Activated CD4-positive, alpha-beta T cell treated with anti-CD3 and anti-CD28 coated beads for 36 hours (primary cell): ENCODE measurements around the gene PPEF2. TPM values are rescaled to one million over a fixed set of nuclear protein-coding genes. Genes with fewer than 3 reads are reported as not detected.
"Not testable (repeated sequence)": the region's sequence is repeated elsewhere in the genome, so short reads cannot be mapped to it uniquely, and the experiment has no call there.

Experiments used
- ATAC-seq: fragments of 200-7000 bp; cut with Tn5 transposase; one replicate; pipeline ENCODE4 v1.10.0; 2021; ENCODE audit warnings: mild to moderate bottlenecking, moderate library complexity
- CTCF ChIA-PET: fragments of 350-600 bp; sonication (Branson Sonifier 250); formaldehyde crosslinking; loops from one replicate; lab custom pipeline; 2021; ENCODE audit warnings: antibody characterized with exemption; lab: Charles Lee
- POLR2A ChIA-PET: fragments of 350-600 bp; sonication (Branson Sonifier 250); formaldehyde crosslinking; loops from one replicate; lab custom pipeline; 2021; ENCODE audit warnings: antibody characterized with exemption, inconsistent platforms; lab: Charles Lee
- DNase-seq: peaks from one replicate; pipeline ENCODE4 v3.0.0-alpha.2; 2020
- H3K27ac Mint-ChIP-seq: one replicate; pipeline ENCODE4 v1.8.0; 2021; ENCODE audit warnings: mixed read lengths
- H3K27me3 Mint-ChIP-seq: one replicate; pipeline ENCODE4 v1.8.0; 2021; ENCODE audit warnings: mixed read lengths
- H3K36me3 Mint-ChIP-seq: one replicate; pipeline ENCODE4 v1.8.0; 2021; ENCODE audit warnings: low read depth, mixed read lengths
- H3K4me1 Mint-ChIP-seq: one replicate; pipeline ENCODE4 v1.8.0; 2021; ENCODE audit warnings: mixed read lengths
- H3K4me3 Mint-ChIP-seq: one replicate; pipeline ENCODE4 v1.8.0; 2021; ENCODE audit warnings: mild to moderate bottlenecking, moderate library complexity, mixed read lengths
- H3K9me3 Mint-ChIP-seq: one replicate; pipeline ENCODE4 v1.8.0; 2021; ENCODE audit warnings: low read depth, mixed read lengths
- intact Hi-C, 2 experiments: fragments of 100-400 bp; cut with DNase I in 1 of 2; cut with micrococcal nuclease in 1 of 2; formaldehyde crosslinking; loops; one replicate each; pipeline versions ENCODE4 v1.14.2 to v1.15.1; 2022 to 2024; cut with DNase I, micrococcal nuclease
- total RNA-seq, 2 experiments: library from RNA; stranded (reverse); gene quantifications; one replicate each; pipeline ENCODE4 v1.2.3, GENCODE V29; 2021

PPEF2 gene
- total RNA-seq, 2 experiments from 2014 or later: 0.09 to 0.14 TPM

GRCh38 chr4:75922588-75922987 is 20.3 kb upstream of the PPEF2 start:
- no peak overlapping the region for H3K4me3 Mint-ChIP-seq
- H3K36me3 Mint-ChIP-seq: peaks cover 37% of the 10 kb centered on the region
- no peaks in the 10 kb centered on the region for H3K9me3 Mint-ChIP-seq
- H3K4me1 Mint-ChIP-seq: no peaks in the 10 kb centered on the region
- H3K27ac Mint-ChIP-seq: no peak overlapping the region
- POLR2A ChIA-PET: no interaction called here
- CTCF ChIA-PET: interaction anchor here (0.8 kb wide), 1 partner anchor 26 kb away, joined by 3 read pairs; no protein-coding TSS in a partner anchor
- intact Hi-C loops: no loop called here
- no peak for ATAC-seq
- no peaks in the 10 kb centered on the region for H3K27me3 Mint-ChIP-seq
- DNase-seq: no peak

- Mint-ChIP-seq H3K36me3 (peaks cover 37% of the 10 kb centered on the region), H3K27ac (no peak overlapping the region), H3K27me3 (no peaks in the 10 kb centered on the region), H3K4me1 (no peaks in the 10 kb centered on the region), H3K4me3 (no peak overlapping the region), H3K9me3 (no peaks in the 10 kb centered on the region)
- POLR2A ChIA-PET: interaction anchor here (0.6 kb wide), 1 partner anchor 27 kb away, joined by 3 read pairs; no protein-coding TSS in a partner anchor
- no peak for ATAC-seq
- CTCF ChIA-PET: no interaction called here
- intact Hi-C loops: no loop called here
- DNase-seq: no peak
Observed at GRCh38 chr4:75921910-75922309, 19.7 kb upstream of the PPEF2 start.

- H3K27ac Mint-ChIP-seq: no peak overlapping the region
- H3K4me3 Mint-ChIP-seq: no peak overlapping the region
- no peaks in the 10 kb centered on the region for H3K9me3 Mint-ChIP-seq
- H3K27me3 Mint-ChIP-seq: no peaks in the 10 kb centered on the region
- ChIA-PET CTCF (interaction anchor here (0.6 to 1.0 kb wide), 2 partner anchors 16 to 118 kb away, joined by 3 read pairs; no protein-coding TSS in a partner anchor), POLR2A (no interaction called here)
- H3K36me3 Mint-ChIP-seq: peaks cover 34% of the 10 kb centered on the region
- no peaks in the 10 kb centered on the region for H3K4me1 Mint-ChIP-seq
- intact Hi-C loops: no loop called here
- DNase-seq (no peak), ATAC-seq (no peak)
Observed at GRCh38 chr4:75920327-75920726, 18.1 kb upstream of the PPEF2 start.

- ATAC-seq (no peak), DNase-seq (no peak)
- no peak overlapping the region for H3K27ac Mint-ChIP-seq
- ChIA-PET CTCF (interaction anchor here (0.6 to 1.0 kb wide), 2 partner anchors 16 to 119 kb away, joined by 3 read pairs; no protein-coding TSS in a partner anchor), POLR2A (no interaction called here)
- H3K9me3 Mint-ChIP-seq: no peaks in the 10 kb centered on the region
- no peaks in the 10 kb centered on the region for H3K27me3 Mint-ChIP-seq
- no peak overlapping the region for H3K4me3 Mint-ChIP-seq
- H3K36me3 Mint-ChIP-seq: peaks cover 30% of the 10 kb centered on the region
- no peaks in the 10 kb centered on the region for H3K4me1 Mint-ChIP-seq
- intact Hi-C loops: loop anchor here in 1 of 2 experiments (5.0 kb wide), 1 partner anchor 147 kb away; no protein-coding TSS in a partner anchor
Observed at GRCh38 chr4:75919920-75920319, 17.7 kb upstream of the PPEF2 start.

- peaks cover 30% of the 10 kb centered on the region for H3K36me3 Mint-ChIP-seq
- peak; percentile 83 for ATAC-seq
- no peaks in the 10 kb centered on the region for H3K9me3 Mint-ChIP-seq
- peak; percentile 37 for DNase-seq
- H3K27ac Mint-ChIP-seq: no peak overlapping the region
- H3K27me3 Mint-ChIP-seq: no peaks in the 10 kb centered on the region
- H3K4me3 Mint-ChIP-seq: no peak overlapping the region
- CTCF ChIA-PET: interaction anchor here (0.6 to 1.7 kb wide), 13 partner anchors 9 to 192 kb away, joined by 3 to 10 read pairs (median 3); partner anchors contain the start of gene USO1
- no peaks in the 10 kb centered on the region for H3K4me1 Mint-ChIP-seq
- POLR2A ChIA-PET: no interaction called here
- intact Hi-C loops: loop anchor here (1.0 to 5.0 kb wide), 2 partner anchors 151 kb away; no protein-coding TSS in a partner anchor
Observed at GRCh38 chr4:75916091-75916661, 13.9 kb upstream of the PPEF2 start.

GRCh38 chr4:75912968-75913367 is 10.7 kb upstream of the PPEF2 start:
- CTCF ChIA-PET: interaction anchor here (0.7 to 1.0 kb wide), 2 partner anchors 17 to 65 kb away, joined by 4 read pairs; no protein-coding TSS in a partner anchor
- intact Hi-C loops: no loop called here
- H3K36me3 Mint-ChIP-seq: peaks cover 25% of the 10 kb centered on the region

GRCh38 chr4:75910831-75911230 is 8.6 kb upstream of the PPEF2 start:
- ATAC-seq, intact Hi-C loops, H3K27me3 Mint-ChIP-seq, H3K27ac Mint-ChIP-seq, DNase-seq, H3K9me3 Mint-ChIP-seq, H3K4me3 Mint-ChIP-seq, H3K4me1 Mint-ChIP-seq, POLR2A ChIA-PET: not testable (repeated sequence)
- CTCF ChIA-PET: interaction anchor here (2.9 kb wide), 1 partner anchor 15 kb away, joined by 20 read pairs; no protein-coding TSS in a partner anchor
- peaks cover 22% of the 10 kb centered on the region for H3K36me3 Mint-ChIP-seq

More at GRCh38 chr4:75912968-75913367, 10.7 kb upstream of the PPEF2 start:
- H3K4me3 Mint-ChIP-seq: no peak overlapping the region
- DNase-seq (no peak), ATAC-seq (no peak)
- peaks cover 5% of the 10 kb centered on the region for H3K9me3 Mint-ChIP-seq
- H3K27me3 Mint-ChIP-seq: no peaks in the 10 kb centered on the region
- H3K4me1 Mint-ChIP-seq: no peaks in the 10 kb centered on the region
- no peak overlapping the region for H3K27ac Mint-ChIP-seq
- POLR2A ChIA-PET: no interaction called here

GRCh38 chr4:75909405-75909804 is 7.2 kb upstream of the PPEF2 start:
- POLR2A ChIA-PET: no interaction called here
- intact Hi-C loops: no loop called here
- Mint-ChIP-seq H3K27me3 (no peaks in the 10 kb centered on the region), H3K27ac (no peak overlapping the region), H3K4me3 (no peak overlapping the region), H3K9me3 (peaks cover 5% of the 10 kb centered on the region), H3K36me3 (peaks cover 22% of the 10 kb centered on the region), H3K4me1 (no peaks in the 10 kb centered on the region)
- CTCF ChIA-PET: interaction anchor here (0.7 to 2.9 kb wide), 2 partner anchors 14 to 87 kb away, joined by 3 to 20 read pairs; no protein-coding TSS in a partner anchor
- ATAC-seq: no peak
- DNase-seq: no peak

- no peak for DNase-seq
- Mint-ChIP-seq H3K27me3 (no peaks in the 10 kb centered on the region), H3K9me3 (peaks cover 5% of the 10 kb centered on the region), H3K4me1 (no peaks in the 10 kb centered on the region), H3K27ac (no peak overlapping the region), H3K4me3 (no peak overlapping the region), H3K36me3 (peaks cover 19% of the 10 kb centered on the region)
- intact Hi-C loops: no loop called here
- no peak for ATAC-seq
- ChIA-PET POLR2A (no interaction called here), CTCF (interaction anchor here (0.6 to 2.9 kb wide), 2 partner anchors 13 to 553 kb away, joined by 3 to 20 read pairs; no protein-coding TSS in a partner anchor)
Observed at GRCh38 chr4:75908555-75908954, 6.3 kb upstream of the PPEF2 start.

GRCh38 chr4:75907966-75908365 is 5.7 kb upstream of the PPEF2 start:
- no peak for ATAC-seq
- Mint-ChIP-seq H3K9me3 (peaks cover 5% of the 10 kb centered on the region), H3K27ac (no peak overlapping the region), H3K4me3 (no peak overlapping the region), H3K36me3 (peaks cover 15% of the 10 kb centered on the region), H3K4me1 (no peaks in the 10 kb centered on the region), H3K27me3 (no peaks in the 10 kb centered on the region)
- intact Hi-C loops: no loop called here
- CTCF ChIA-PET: interaction anchor here (2.6 to 2.9 kb wide), 2 partner anchors 8 to 12 kb away, joined by 10 to 20 read pairs; no protein-coding TSS in a partner anchor
- POLR2A ChIA-PET: interaction anchor here (1.2 kb wide), 1 partner anchor 160 kb away, joined by 7 read pairs; no protein-coding TSS in a partner anchor
- no peak for DNase-seq

- CTCF ChIA-PET: interaction anchor here (0.6 to 1.3 kb wide), 3 partner anchors 8 to 168 kb away, joined by 3 read pairs; no protein-coding TSS in a partner anchor
- H3K27me3 Mint-ChIP-seq: peaks cover 3% of the 10 kb centered on the region
Observed at GRCh38 chr4:75904076-75904475, 1.8 kb upstream of the PPEF2 start.

More at GRCh38 chr4:75904076-75904475, 1.8 kb upstream of the PPEF2 start:
- Mint-ChIP-seq H3K9me3 (no peaks in the 10 kb centered on the region), H3K27ac (no peak overlapping the region), H3K4me3 (no peak overlapping the region), H3K4me1 (no peaks in the 10 kb centered on the region), H3K36me3 (no peaks in the 10 kb centered on the region)
- intact Hi-C loops: no loop called here
- POLR2A ChIA-PET: no interaction called here
- no peak for DNase-seq
- ATAC-seq: no peak
